H1 (cell line): ENCODE measurements around the gene DOK6. TPM values are rescaled to one million over a fixed set of nuclear protein-coding genes. Genes with fewer than 3 reads are reported as not detected.

Experiments used
- CTCF ChIA-PET: fragments of 300-600 bp; sonication (Branson Sonifier 250); formaldehyde crosslinking; loops from one replicate; lab custom pipeline; 2021; ENCODE audit not compliant: partially characterized antibody; lab: Charles Lee
- POLR2A ChIA-PET: fragments of 300-600 bp; sonication (Branson Sonifier 250); formaldehyde crosslinking; loops from one replicate; lab custom pipeline; 2021; ENCODE audit warnings: inconsistent platforms; ENCODE audit not compliant: partially characterized antibody; lab: Charles Lee
- DNase-seq, 2 experiments: peaks; one replicate each; pipeline versions ENCODE4 v3.0.0 to v3.0.0-alpha.2; 2010 to 2022; ENCODE audit warnings: low spot score in 2 of 2, low read depth in 1 of 2, mixed read lengths in 1 of 2
- FAIRE-seq: peaks from 2 replicates; lab custom pipeline; 2011; peaks lifted over from hg19 to GRCh38; lab: Jason Lieb, UNC
- H2AFZ ChIP-seq: 2 replicates; pipeline ENCODE4 v1.8.1; 2012; ENCODE audit warnings: low read length, inconsistent platforms
- H2AK5ac ChIP-seq: 2 replicates; pipeline ENCODE4 v1.6.1; 2013; ENCODE audit warnings: low read depth, low read length
- H2BK120ac ChIP-seq: replicated peaks from 2 replicates; pipeline ENCODE3; 2013; ENCODE audit warnings: low read depth, low read length, inconsistent platforms
- H2BK12ac ChIP-seq: 2 replicates; pipeline ENCODE4 v1.6.1; 2013; ENCODE audit warnings: low read depth, low read length
- H2BK15ac ChIP-seq: 2 replicates; pipeline ENCODE4 v1.6.1; 2013; ENCODE audit warnings: low read length
- H2BK20ac ChIP-seq: 2 replicates; pipeline ENCODE4 v1.6.1; 2013; ENCODE audit warnings: low read length
- H2BK5ac ChIP-seq: 2 replicates; pipeline ENCODE4 v1.6.1; 2013; ENCODE audit warnings: low read depth, low read length
- H3K14ac ChIP-seq: 2 replicates; pipeline ENCODE4 v1.6.1; 2013; ENCODE audit warnings: inconsistent platforms; ENCODE audit not compliant: insufficient read length
- H3K18ac ChIP-seq: 2 replicates; pipeline ENCODE4 v1.6.1; 2013; ENCODE audit warnings: low read length; ENCODE audit errors: extremely low read depth
- H3K23ac ChIP-seq: 2 replicates; pipeline ENCODE4 v1.6.1; 2013; ENCODE audit warnings: inconsistent platforms; ENCODE audit not compliant: insufficient read length
- H3K23me2 ChIP-seq: 2 replicates; pipeline ENCODE4 v1.6.1; 2013; ENCODE audit warnings: low read depth, low read length
- H3K27ac ChIP-seq: 2 replicates; pipeline ENCODE4 v1.6.1; 2011; ENCODE audit warnings: low read depth, low read length, inconsistent platforms
- H3K27me3 ChIP-seq, 4 experiments: replicated peaks in 1 of 4; 1 replicate in 1 of 4; 2 replicates in 3 of 4; pipeline versions ENCODE4 v1.6.1 to v1.8.1; 2011 to 2013; ENCODE audit warnings: low read length in 3 of 4, mild to moderate bottlenecking in 3 of 4, inconsistent platforms in 2 of 4, mixed read lengths in 2 of 4, moderate library complexity in 1 of 4; ENCODE audit not compliant: control insufficient read depth in 3 of 4, insufficient read depth in 3 of 4; ENCODE audit errors: extremely low read depth in 1 of 4
- H3K36me3 ChIP-seq, 4 experiments: 2 replicates each; pipeline versions ENCODE4 v1.6.1 to v1.8.1; 2011 to 2013; ENCODE audit warnings: mild to moderate bottlenecking in 4 of 4, low read length in 3 of 4, moderate library complexity in 2 of 4, control low read depth in 1 of 4, inconsistent platforms in 1 of 4; ENCODE audit not compliant: insufficient read depth in 4 of 4, control insufficient read depth in 2 of 4
- H3K4ac ChIP-seq: replicated peaks from 2 replicates; pipeline ENCODE3; 2013; ENCODE audit warnings: low read length, low read depth, mixed read lengths, inconsistent platforms; ENCODE audit not compliant: insufficient read length
- H3K4me1 ChIP-seq, 4 experiments: replicated peaks in 1 of 4; 1 replicate in 1 of 4; 2 replicates in 3 of 4; pipeline versions ENCODE4 v1.6.1 to v1.8.1; 2011 to 2013; ENCODE audit warnings: low read length in 3 of 4, inconsistent platforms in 2 of 4, mixed read lengths in 1 of 4; ENCODE audit not compliant: insufficient read depth in 4 of 4, control insufficient read depth in 3 of 4
- H3K4me2 ChIP-seq, 2 experiments: 2 replicates each; pipeline versions ENCODE4 v1.6.1 to v1.8.1; 2011 to 2013; ENCODE audit warnings: low read depth in 2 of 2, low read length in 2 of 2, control low read depth in 1 of 2, inconsistent platforms in 1 of 2, mild to moderate bottlenecking in 1 of 2; ENCODE audit not compliant: insufficient read depth in 1 of 2
- H3K4me3 ChIP-seq, 4 experiments: fragments of 200-600, 300-600 bp in 1 of 4; sonication (generic), shearing (Covaris generic), sonication (Bioruptor Twin) in 1 of 4; 2 replicates each; pipeline versions ENCODE4 v1.5.1 to v1.8.1; 2011 to 2016; ENCODE audit warnings: low read length in 4 of 4, low read depth in 3 of 4, control low read depth in 2 of 4, inconsistent platforms in 2 of 4, mild to moderate bottlenecking in 2 of 4, mixed read lengths in 1 of 4, moderate library complexity in 1 of 4; ENCODE audit not compliant: insufficient read depth in 2 of 4; ENCODE audit errors: extremely low read depth in 1 of 4
- H3K56ac ChIP-seq: replicated peaks from 2 replicates; pipeline ENCODE3; 2013; ENCODE audit warnings: low read depth, mild to moderate bottlenecking, mixed read lengths, low read length, inconsistent platforms; ENCODE audit not compliant: insufficient read length
- H3K79me1 ChIP-seq: 2 replicates; pipeline ENCODE4 v1.6.1; 2013; ENCODE audit warnings: low read depth, low read length, control low read depth
- H3K79me2 ChIP-seq, 2 experiments: 2 replicates each; pipeline versions ENCODE4 v1.6.1 to v1.8.1; 2012 to 2013; ENCODE audit warnings: low read length in 2 of 2, mild to moderate bottlenecking in 2 of 2, inconsistent platforms in 1 of 2; ENCODE audit not compliant: insufficient read depth in 2 of 2, control insufficient read depth in 1 of 2
- H3K9ac ChIP-seq, 4 experiments: replicated peaks in 1 of 4; 1 replicate in 1 of 4; 2 replicates in 3 of 4; pipeline versions ENCODE4 v1.6.1 to v1.8.1; 2011 to 2013; ENCODE audit warnings: low read depth in 3 of 4, low read length in 3 of 4, control low read depth in 2 of 4, mild to moderate bottlenecking in 2 of 4, moderate library complexity in 2 of 4, inconsistent platforms in 1 of 4; ENCODE audit errors: extremely low read depth in 1 of 4
- H3K9me3 ChIP-seq, 2 experiments: 2 replicates each; pipeline versions ENCODE4 v1.6.1 to v1.8.1; 2012 to 2013; ENCODE audit warnings: mild to moderate bottlenecking in 2 of 2, moderate library complexity in 2 of 2, control low read depth in 1 of 2, inconsistent platforms in 1 of 2, low read depth in 1 of 2, low read length in 1 of 2, mixed read lengths in 1 of 2; ENCODE audit not compliant: insufficient read depth in 2 of 2
- H4K20me1 ChIP-seq, 2 experiments: replicated peaks in 1 of 2; 2 replicates each; pipeline versions ENCODE3 to v1.8.1; 2011 to 2013; ENCODE audit warnings: inconsistent platforms in 2 of 2, low read length in 2 of 2, mild to moderate bottlenecking in 1 of 2; ENCODE audit not compliant: insufficient read depth in 2 of 2, control insufficient read depth in 1 of 2
- H4K5ac ChIP-seq: 2 replicates; pipeline ENCODE4 v1.6.1; 2013; ENCODE audit warnings: low read length, low read depth, mixed read lengths, inconsistent platforms; ENCODE audit not compliant: insufficient read length
- H4K8ac ChIP-seq: 2 replicates; pipeline ENCODE4 v1.8.0; 2013; ENCODE audit warnings: mild to moderate bottlenecking, moderate library complexity, low read length, inconsistent platforms; ENCODE audit not compliant: insufficient read depth; ENCODE audit errors: extremely low read depth
- H4K91ac ChIP-seq: replicated peaks from 2 replicates; pipeline ENCODE3; 2013; ENCODE audit warnings: low read length, mixed read lengths, inconsistent platforms; ENCODE audit not compliant: insufficient read length
- CBX5 ChIP-seq: fragments of 300-800, 300-1000 bp; sonication (generic); IDR thresholded peaks from 2 replicates; pipeline ENCODE4 v1.7.1; 2016; ENCODE audit warnings: antibody characterized with exemption, low read length, low read depth
- MAFK ChIP-seq: IDR thresholded peaks from 2 replicates; pipeline ENCODE4 v1.6.1; 2012; ENCODE audit warnings: low read depth, mild to moderate bottlenecking, improper control_type of control experiment, low read length
- WGBS, 2 experiments: shearing (Covaris generic) in 1 of 2; methylation state at CpG; one replicate each; pipeline versions ENCODE4 v1.1.6 to v1.1.7; 2013 to 2015; ENCODE audit warnings: low lambda C conversion rate in 2 of 2, mixed read lengths in 2 of 2, inconsistent platforms in 1 of 2, low coverage in 1 of 2, missing lambda C conversion rate in 1 of 2; ENCODE audit not compliant: insufficient replicate concordance in 2 of 2, insufficient coverage in 1 of 2, insufficient read length in 1 of 2; ENCODE audit errors: extremely low coverage in 1 of 2, missing lambda C conversion rate in 1 of 2; 5-methylcytosine and 5-hydroxymethylcytosine counted together
- polyA plus RNA-seq, 7 experiments: library from polyadenylated mRNA; depleted of rRNA in 3 of 7; stranded (reverse) in 5 of 7; unstranded in 2 of 7; fragments of >200 nt in 5 of 7; fragments of 200-250 nt in 2 of 7; gene quantifications; 1 replicate in 5 of 7; 2 replicates in 1 of 7; 4 replicates in 1 of 7; pipeline versions ENCODE4 v1.2.1 to v1.2.3, GENCODE V29; 2011 to 2013; ENCODE audit warnings: missing spikeins in 2 of 7, mixed read lengths in 2 of 7
- total RNA-seq: library from RNA; stranded (reverse); fragmentation: NEBNext Ultra II Directional; extraction: Animal tissue kit (Norgen Biotek cat#: 25700); gene quantifications from 2 replicates; pipeline ENCODE4 v1.2.1, GENCODE V29; 2021

Gene DOK6
- total and polyA plus RNA-seq, 2 of the 8 experiments (the other 6 are each of a cell fraction or from before 2014, with no cell fraction given) = 0.33 to 0.50 TPM

- DNase-seq = no peak
- H3K79me1 ChIP-seq = no peaks in the 10 kb centered on the region
- H3K4me3 ChIP-seq = no peak overlapping the region
- H4K8ac ChIP-seq = no peak overlapping the region
- H2BK120ac ChIP-seq = no peak overlapping the region
- TF ChIP-seq CBX5 = no peak
- TF ChIP-seq MAFK = peak; percentile 75
- H4K5ac ChIP-seq = no peak overlapping the region
- H3K36me3 ChIP-seq = no peaks in the 10 kb centered on the region
- H3K4me1 ChIP-seq = no peaks in the 10 kb centered on the region
- H2AK5ac ChIP-seq = no peak overlapping the region
- no peak overlapping the region for H3K18ac ChIP-seq
- no peak overlapping the region for H2BK15ac ChIP-seq
- WGBS, 2 experiments = 96% methylated on average over 2 of the region's 2 CpGs; no CpG with 5 or more reads in 1 of the 2 experiments
- no peaks in the 10 kb centered on the region for H3K9me3 ChIP-seq
- no peak overlapping the region for H2BK12ac ChIP-seq
- H3K9ac ChIP-seq = no peak overlapping the region
- no peaks in the 10 kb centered on the region for H3K23me2 ChIP-seq
- H3K4me2 ChIP-seq = no peak overlapping the region
- CTCF ChIA-PET = interaction anchor here (0.6 kb wide), 1 partner anchor 108 kb away, joined by 3 read pairs; no protein-coding TSS in a partner anchor
- no peak for FAIRE-seq
- POLR2A ChIA-PET = no interaction called here
- H4K91ac ChIP-seq = no peak overlapping the region
- no peak overlapping the region for H2AFZ ChIP-seq
- no peaks in the 10 kb centered on the region for H3K79me2 ChIP-seq
- H3K4ac ChIP-seq = no peak overlapping the region
- H3K23ac ChIP-seq = no peak overlapping the region
- no peak overlapping the region for H2BK5ac ChIP-seq
- H3K27me3 ChIP-seq = no peaks in the 10 kb centered on the region
- no peak overlapping the region for H2BK20ac ChIP-seq
- H3K14ac ChIP-seq = no peak overlapping the region
- H3K56ac ChIP-seq = no peak overlapping the region
- H4K20me1 ChIP-seq = no peaks in the 10 kb centered on the region
- H3K27ac ChIP-seq = no peak overlapping the region
These were observed 128.5 kb downstream of the DOK6 start for GRCh38 chr18:69529151-69529550.
